HG02884 (cell line): Measurements from ENCODE around the gene RALGAPB.

Experiments
- ATAC-seq: cut with Tn5 transposase; IDR thresholded peaks from one replicate; pipeline ENCODE4 v1.9.1; 2021; ENCODE audit warnings: mild to moderate bottlenecking, moderate library complexity; ENCODE audit not compliant: unreplicated experiment

The RALGAPB gene

DNA sequence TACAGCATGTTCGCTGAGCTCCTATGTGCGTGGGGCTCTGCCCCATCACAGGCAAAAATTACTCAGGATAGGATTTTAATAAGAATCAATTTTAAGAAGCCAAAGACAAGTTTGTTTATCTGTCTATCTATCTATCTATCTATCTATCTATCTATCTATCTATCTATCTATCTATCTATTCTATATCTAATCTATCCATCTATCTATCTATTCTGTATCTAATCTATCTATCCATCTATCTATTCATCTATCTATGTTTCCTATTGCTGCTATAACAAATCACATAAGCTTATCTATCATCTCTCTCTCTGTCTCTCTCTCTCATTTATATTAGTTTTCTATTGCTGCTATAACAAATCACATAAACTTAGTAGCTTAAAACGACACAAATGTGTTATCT lies 130.6 kb downstream of the RALGAPB start:
- no peak for ATAC-seq

DNA sequence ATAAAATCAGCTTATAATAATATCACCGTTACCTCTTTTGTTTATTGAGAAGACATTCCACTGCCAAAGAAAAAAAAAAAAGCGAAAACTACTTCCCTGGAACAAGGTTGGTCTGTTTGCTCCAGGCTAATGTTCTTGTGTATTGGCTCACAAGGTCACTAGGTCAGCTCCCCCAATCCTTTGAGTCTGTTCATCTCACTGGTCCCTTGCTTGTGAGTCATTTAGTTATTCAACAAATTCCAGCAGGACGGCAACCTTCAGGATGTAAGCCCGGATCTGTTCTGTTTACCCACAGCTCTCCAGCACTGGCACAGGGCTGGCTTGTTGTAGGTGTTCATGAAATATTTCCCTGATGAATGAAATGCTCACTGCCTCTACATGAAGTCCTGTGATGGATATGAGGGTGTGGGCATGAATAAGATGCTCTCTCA lies 132.2 kb downstream of the RALGAPB start:
- ATAC-seq, result no peak

DNA sequence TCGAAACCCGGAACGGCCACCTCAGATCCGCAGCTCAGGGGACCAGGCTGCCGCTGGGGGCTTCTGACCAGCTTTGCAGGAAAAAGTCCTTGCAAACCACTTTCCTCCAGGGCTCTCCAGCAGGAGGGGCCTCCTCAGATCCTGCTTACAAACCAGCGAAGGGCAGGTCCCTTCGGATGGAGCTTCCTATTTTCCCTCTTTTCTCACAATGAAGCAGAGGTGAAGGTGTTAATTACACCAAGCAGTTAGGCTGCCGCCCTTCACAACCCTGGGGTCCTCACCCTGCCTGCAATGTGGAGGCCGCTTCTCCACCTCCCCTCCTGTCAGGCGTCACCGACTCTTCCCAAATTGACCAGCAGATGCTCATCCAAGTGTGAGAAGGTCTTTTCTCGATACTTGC lies 134.7 kb downstream of the RALGAPB start:
- no peak for ATAC-seq

DNA sequence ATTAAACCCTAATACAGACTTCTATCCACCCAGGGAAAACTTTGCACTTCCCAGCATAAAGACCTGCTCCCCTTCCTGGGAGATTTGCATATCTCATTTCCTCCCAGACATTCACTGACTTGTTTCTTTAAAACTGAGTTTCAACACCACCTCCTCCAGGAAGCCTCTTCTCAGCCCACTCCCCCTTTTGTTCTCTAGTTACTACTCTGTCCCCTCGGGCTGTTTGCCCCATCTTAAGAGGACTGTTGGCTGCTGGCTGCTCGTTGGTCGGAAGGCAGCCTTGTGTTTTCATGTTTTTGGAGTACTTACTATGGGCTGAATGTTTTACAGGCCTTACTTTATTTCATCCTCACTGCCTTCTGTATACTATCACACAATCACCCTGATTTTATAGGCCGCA lies 135.5 kb downstream of the RALGAPB start:
- no peak for ATAC-seq

DNA sequence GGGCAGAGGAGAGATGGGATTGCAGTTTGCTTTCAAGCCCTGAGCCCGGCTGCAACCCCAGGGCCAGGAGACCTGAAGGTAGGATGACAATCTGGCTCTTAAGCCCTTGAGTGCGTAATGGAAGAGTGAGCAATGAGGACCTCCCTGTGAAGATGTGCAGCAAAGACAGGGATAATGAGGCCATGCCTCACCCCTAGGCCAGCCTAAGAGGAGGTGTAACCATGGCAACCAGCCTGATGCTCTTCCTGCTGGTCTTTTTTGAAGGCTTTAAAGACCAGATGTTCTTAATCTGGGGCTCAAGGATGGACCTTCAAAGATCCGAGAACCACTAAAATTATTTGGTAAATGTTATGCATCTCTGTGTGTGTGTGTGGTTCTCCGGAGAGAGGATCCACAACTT lies 137.2 kb downstream of the RALGAPB start:
- no peak for ATAC-seq

DNA sequence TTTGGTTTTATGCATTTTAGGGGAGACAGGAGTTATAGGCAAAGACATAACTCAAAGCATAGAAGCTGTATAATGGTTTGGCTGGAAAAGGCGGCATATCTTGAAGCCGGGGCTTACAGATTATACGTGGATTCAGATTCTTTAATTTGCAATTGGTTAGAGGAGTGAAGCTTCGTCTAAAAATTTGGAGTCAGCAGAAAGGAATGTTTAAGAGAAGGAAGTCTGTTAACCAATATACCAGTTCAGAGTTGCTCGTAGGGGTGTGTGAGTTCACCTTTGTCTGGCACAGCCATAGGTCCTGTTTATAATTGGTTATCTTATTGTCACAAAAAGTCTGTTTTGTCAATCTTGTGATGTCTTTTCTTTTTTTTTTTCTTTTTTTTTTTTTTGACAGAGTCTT lies 137.9 kb downstream of the RALGAPB start:
- ATAC-seq, result no peak

DNA sequence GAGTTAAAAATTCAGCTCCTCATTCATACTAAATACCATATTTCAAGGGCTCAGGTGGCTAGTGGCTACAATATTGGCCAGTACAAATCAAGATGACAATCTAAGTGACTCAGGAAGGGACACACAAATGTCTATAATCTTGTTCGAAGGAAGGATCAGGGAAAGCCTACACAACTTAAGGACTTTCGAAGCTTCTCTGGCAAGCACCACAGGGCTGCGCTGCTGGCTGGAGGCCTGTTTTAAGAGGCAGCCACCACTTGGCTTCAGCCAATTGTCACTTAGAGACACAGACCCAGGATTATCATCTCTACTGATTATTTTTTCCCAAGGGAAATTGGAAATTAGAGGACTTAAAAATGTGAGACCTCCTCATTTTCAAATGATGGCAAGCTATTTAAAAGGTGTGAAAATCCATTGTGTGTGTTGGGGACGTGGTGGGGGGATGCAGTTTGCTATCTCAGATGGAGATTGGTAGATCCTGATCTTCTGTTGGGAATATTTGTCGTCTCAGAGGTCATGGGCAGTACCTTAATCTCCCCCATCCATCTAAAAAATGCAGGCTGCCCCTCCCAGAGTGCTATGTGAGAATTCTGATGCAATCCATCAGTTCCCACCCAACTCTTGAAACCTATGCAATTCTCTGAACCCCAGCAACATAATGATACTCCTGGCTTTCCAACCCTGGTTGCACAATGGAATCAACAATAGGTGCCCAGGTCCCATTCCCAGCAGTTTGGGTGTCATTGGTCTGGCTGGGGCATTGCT lies 140.3 kb downstream of the RALGAPB start:
- no peak for ATAC-seq

DNA sequence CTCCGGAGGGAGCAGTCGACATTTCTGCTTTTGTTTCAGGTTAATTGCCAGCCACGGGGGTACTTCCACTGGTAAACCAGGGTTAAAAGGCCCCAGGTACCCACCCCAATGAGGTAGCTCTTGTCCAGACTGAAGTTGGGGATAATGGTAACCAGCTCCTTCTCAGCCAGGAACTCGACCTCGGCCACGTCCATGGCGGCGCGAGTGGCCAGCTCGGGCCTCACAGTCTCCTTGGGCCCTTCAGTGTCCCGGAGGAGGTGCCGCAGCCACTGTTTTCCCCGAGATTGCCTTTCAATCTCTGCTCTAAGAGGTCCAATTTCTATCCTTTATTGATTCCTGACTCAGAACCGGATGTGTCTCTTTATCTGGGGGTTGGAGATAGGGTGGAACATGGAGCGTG lies 142.6 kb downstream of the RALGAPB start:
- ATAC-seq, result no peak

DNA sequence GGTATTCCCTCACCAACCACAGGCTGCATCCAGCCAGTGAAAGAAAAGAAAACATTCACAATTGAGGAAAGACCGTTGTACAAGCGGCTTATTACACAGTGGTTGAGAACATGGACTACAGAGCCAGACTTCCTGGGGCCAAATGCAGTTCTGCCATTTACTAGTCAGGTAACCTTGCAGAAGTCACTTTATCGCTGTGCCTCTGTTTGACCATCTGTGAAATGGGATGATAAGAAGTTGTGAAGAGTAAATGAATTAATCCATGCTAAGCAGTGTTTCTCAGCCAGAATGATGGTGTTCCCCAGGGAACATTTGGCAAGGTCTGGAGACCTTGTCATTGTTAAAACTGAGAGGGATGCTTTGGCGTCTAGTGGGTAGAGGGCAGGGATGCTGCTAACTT lies 143.8 kb downstream of the RALGAPB start:
- ATAC-seq, result no peak

DNA sequence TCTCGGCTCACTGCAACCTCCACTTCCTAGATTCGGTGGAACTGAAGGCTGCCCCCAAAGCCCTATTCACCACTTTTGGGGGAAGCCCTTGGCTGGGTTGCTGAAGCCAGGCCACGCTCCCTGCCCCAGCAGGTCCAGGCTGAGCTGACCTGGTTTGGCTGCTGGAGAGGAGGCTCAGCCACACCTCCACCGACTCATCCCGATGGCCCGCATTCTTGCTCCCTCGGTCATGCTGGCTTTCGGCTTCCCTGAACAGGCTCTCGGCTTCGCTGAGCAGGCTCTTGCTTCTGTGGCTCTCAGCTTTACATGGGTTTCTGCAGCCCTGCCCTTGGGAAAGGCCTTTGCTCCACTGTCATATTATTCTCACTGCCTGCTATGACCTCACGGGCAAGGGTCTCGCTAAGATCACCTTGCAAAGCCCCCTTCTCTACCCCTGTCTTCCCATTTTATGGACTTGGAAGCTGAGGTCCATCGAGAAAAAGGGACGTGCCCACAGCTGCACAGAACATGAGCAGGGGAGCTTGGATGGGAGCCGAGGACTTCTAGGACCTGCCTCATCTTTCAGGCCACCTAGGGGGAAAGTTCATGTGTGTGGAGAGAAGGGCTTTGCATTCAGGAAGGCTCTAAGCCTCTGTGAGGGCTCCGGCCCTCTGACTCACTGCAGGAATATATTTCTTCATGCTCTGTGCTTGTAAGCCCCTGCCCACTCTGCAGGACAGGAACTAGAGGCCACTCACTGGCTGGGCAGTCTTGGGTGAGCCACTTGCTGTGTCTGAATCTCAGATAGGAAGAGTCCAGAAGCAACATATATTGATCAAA lies 144.6 kb downstream of the RALGAPB start:
- ATAC-seq, result no peak

DNA sequence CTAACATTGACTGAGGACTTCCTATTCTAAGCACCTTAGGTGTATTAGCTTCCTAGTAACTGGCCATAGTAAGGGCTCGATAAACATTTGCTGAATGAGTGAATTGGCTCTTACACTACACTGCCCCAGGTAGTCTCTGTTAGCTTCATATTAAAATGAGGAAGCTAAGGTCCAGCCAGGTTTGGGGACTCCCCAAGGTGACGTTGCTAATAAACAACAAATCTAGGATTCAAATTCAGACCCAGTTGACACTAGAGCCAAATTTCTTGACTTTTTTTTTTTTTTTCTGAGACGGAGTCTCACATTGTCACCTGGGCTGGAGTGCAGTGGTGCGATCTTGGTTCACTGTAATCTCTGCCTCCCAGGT lies 145.2 kb downstream of the RALGAPB start:
- no peak for ATAC-seq

DNA sequence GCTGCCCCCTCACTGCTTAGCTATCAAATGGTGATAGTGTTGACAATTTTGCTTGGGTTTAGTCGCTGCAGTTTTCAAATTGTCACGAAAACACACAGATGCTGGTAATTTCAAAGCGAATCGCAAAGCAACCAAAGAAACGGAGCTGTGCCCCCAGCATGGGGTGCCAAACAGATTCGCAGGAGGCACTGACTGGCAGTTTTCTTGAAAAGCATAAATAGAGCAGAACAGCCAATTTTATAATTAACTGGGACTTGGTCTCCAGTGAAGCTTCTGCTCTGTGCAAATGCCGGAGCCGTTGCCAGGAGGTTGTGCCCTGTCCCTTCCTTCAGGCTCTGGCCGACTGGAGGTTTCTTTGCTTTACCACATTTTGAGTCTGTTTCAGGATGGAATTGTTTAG lies 147.8 kb downstream of the RALGAPB start:
- ATAC-seq, result no peak

DNA sequence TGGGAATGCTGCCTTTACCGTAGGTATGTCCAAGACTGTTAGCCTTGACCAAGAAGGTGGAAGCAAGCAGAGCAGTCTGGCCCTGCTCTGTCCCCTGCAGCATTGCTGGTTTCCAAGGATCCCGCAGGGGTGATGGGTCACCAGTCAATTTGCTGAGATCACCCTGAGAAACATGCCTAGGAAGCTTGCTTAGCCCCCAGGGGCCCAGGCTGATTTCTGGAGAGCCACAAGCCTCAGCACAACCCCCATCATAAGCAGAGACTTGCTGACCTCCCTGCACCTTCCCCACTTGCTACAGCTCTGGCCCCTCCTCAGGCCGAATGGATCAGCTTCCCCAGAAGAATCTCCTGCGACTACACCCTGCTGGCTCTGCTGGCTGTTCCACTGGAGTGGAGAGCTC lies 150.4 kb downstream of the RALGAPB start:
- no peak for ATAC-seq

DNA sequence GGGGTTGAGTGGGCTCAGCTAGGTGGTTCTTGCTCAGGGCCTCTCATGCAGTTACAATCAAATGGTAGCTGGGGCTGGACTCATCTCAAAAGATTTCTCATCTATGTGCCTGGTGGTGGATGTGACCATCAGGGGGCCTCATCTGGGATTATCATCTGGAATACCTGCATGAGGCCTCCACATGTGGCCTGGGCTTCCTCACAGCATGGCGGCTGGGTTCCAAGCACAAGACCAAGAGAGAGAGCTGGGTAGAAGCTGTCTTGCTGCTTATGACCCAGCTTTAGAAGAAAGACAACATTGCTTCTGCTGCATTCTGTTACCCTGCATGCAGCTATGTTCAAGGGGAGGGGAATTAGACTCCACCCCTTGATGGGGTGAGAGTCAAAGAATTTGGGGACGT lies 151.4 kb downstream of the RALGAPB start:
- no peak for ATAC-seq

DNA sequence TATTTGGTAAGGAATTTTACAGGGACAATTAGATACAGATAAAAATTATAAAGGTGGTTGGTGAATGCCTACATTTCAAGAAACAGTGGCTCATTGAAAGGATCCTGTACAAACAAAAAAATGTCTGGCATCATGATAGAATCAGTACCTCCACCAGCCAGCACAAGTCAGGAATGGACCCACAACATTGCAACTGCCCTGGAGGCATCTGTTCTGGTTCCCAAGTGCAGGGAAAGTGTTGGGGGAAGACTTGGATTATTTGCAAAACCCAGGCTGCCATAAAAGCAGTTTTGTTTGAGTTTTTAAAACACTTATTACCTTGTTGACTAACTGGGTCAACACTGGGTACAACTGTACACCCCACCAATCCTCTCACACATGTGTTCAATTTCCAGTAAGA lies 153.3 kb downstream of the RALGAPB start:
- ATAC-seq, result no peak

DNA sequence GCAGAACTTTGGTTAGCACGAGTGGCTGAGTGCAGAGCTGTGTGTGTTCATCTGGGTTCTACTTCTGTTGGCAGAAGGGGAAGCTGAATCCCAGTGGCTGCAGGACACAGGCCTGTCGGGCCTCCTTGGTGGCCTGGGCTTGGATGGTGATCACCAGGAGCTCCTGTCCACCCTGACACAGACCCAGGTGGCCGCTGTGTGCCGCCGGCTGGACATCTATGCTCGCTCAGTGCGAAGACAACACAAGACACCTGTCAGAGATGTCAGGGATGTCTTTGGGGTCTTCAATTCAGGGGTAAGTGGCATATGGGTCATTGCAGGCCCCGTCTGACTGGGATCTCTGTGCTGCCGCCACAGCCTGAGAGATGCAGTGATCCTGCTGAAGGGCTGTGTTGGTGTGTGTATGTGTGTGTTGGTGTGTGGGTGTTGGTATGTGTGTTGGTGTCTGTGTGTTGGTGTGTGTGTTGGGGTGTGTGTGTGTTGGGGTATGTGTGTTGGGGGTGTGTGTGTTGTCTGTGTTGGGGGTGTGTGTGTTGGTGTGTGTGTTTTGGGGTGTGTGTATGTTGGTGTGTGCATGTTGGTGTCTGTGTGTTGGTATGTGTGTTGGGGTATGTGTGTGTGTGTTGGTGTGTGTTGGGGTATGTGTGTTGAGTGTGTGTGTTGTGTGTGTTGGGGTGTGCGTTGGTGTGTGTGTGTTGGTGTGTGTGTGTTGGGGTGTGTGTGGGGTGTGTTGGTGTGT lies 154.4 kb downstream of the RALGAPB start:
- no peak for ATAC-seq
